H1 (cell line): ENCODE data around the gene LRRTM3. TPM values are rescaled to one million over a fixed set of nuclear protein-coding genes. Genes with fewer than 3 reads are reported as not detected.
A peak's percentile ranks its signal among the peaks of the same experiment; 100 is the strongest.

ENCODE experiments used
- CTCF ChIA-PET: fragments of 300-600 bp; sonication (Branson Sonifier 250); formaldehyde crosslinking; loops from one replicate; lab custom pipeline; 2021; ENCODE audit not compliant: partially characterized antibody; lab: Charles Lee
- POLR2A ChIA-PET: fragments of 300-600 bp; sonication (Branson Sonifier 250); formaldehyde crosslinking; loops from one replicate; lab custom pipeline; 2021; ENCODE audit warnings: inconsistent platforms; ENCODE audit not compliant: partially characterized antibody; lab: Charles Lee
- DNase-seq, 2 experiments: peaks; one replicate each; pipeline versions ENCODE4 v3.0.0 to v3.0.0-alpha.2; 2010 to 2022; ENCODE audit warnings: low spot score in 2 of 2, low read depth in 1 of 2, mixed read lengths in 1 of 2
- FAIRE-seq: peaks from 2 replicates; lab custom pipeline; 2011; peaks lifted over from hg19 to GRCh38; lab: Jason Lieb, UNC
- H2AFZ ChIP-seq: 2 replicates; pipeline ENCODE4 v1.8.1; 2012; ENCODE audit warnings: low read length, inconsistent platforms
- H2AK5ac ChIP-seq: 2 replicates; pipeline ENCODE4 v1.6.1; 2013; ENCODE audit warnings: low read depth, low read length
- H2BK120ac ChIP-seq: replicated peaks from 2 replicates; pipeline ENCODE3; 2013; ENCODE audit warnings: low read depth, low read length, inconsistent platforms
- H2BK12ac ChIP-seq: 2 replicates; pipeline ENCODE4 v1.6.1; 2013; ENCODE audit warnings: low read depth, low read length
- H2BK15ac ChIP-seq: 2 replicates; pipeline ENCODE4 v1.6.1; 2013; ENCODE audit warnings: low read length
- H2BK20ac ChIP-seq: 2 replicates; pipeline ENCODE4 v1.6.1; 2013; ENCODE audit warnings: low read length
- H2BK5ac ChIP-seq: 2 replicates; pipeline ENCODE4 v1.6.1; 2013; ENCODE audit warnings: low read depth, low read length
- H3K14ac ChIP-seq: 2 replicates; pipeline ENCODE4 v1.6.1; 2013; ENCODE audit warnings: inconsistent platforms; ENCODE audit not compliant: insufficient read length
- H3K18ac ChIP-seq: 2 replicates; pipeline ENCODE4 v1.6.1; 2013; ENCODE audit warnings: low read length; ENCODE audit errors: extremely low read depth
- H3K23ac ChIP-seq: 2 replicates; pipeline ENCODE4 v1.6.1; 2013; ENCODE audit warnings: inconsistent platforms; ENCODE audit not compliant: insufficient read length
- H3K23me2 ChIP-seq: 2 replicates; pipeline ENCODE4 v1.6.1; 2013; ENCODE audit warnings: low read depth, low read length
- H3K27ac ChIP-seq: 2 replicates; pipeline ENCODE4 v1.6.1; 2011; ENCODE audit warnings: low read depth, low read length, inconsistent platforms
- H3K27me3 ChIP-seq, 4 experiments: replicated peaks in 1 of 4; 1 replicate in 1 of 4; 2 replicates in 3 of 4; pipeline versions ENCODE4 v1.6.1 to v1.8.1; 2011 to 2013; ENCODE audit warnings: low read length in 3 of 4, mild to moderate bottlenecking in 3 of 4, inconsistent platforms in 2 of 4, mixed read lengths in 2 of 4, moderate library complexity in 1 of 4; ENCODE audit not compliant: control insufficient read depth in 3 of 4, insufficient read depth in 3 of 4; ENCODE audit errors: extremely low read depth in 1 of 4
- H3K36me3 ChIP-seq, 4 experiments: 2 replicates each; pipeline versions ENCODE4 v1.6.1 to v1.8.1; 2011 to 2013; ENCODE audit warnings: mild to moderate bottlenecking in 4 of 4, low read length in 3 of 4, moderate library complexity in 2 of 4, control low read depth in 1 of 4, inconsistent platforms in 1 of 4; ENCODE audit not compliant: insufficient read depth in 4 of 4, control insufficient read depth in 2 of 4
- H3K4ac ChIP-seq: replicated peaks from 2 replicates; pipeline ENCODE3; 2013; ENCODE audit warnings: low read length, low read depth, mixed read lengths, inconsistent platforms; ENCODE audit not compliant: insufficient read length
- H3K4me1 ChIP-seq, 4 experiments: replicated peaks in 1 of 4; 1 replicate in 1 of 4; 2 replicates in 3 of 4; pipeline versions ENCODE4 v1.6.1 to v1.8.1; 2011 to 2013; ENCODE audit warnings: low read length in 3 of 4, inconsistent platforms in 2 of 4, mixed read lengths in 1 of 4; ENCODE audit not compliant: insufficient read depth in 4 of 4, control insufficient read depth in 3 of 4
- H3K4me2 ChIP-seq, 2 experiments: 2 replicates each; pipeline versions ENCODE4 v1.6.1 to v1.8.1; 2011 to 2013; ENCODE audit warnings: low read depth in 2 of 2, low read length in 2 of 2, control low read depth in 1 of 2, inconsistent platforms in 1 of 2, mild to moderate bottlenecking in 1 of 2; ENCODE audit not compliant: insufficient read depth in 1 of 2
- H3K4me3 ChIP-seq, 4 experiments: fragments of 200-600, 300-600 bp in 1 of 4; sonication (generic), shearing (Covaris generic), sonication (Bioruptor Twin) in 1 of 4; 2 replicates each; pipeline versions ENCODE4 v1.5.1 to v1.8.1; 2011 to 2016; ENCODE audit warnings: low read length in 4 of 4, low read depth in 3 of 4, control low read depth in 2 of 4, inconsistent platforms in 2 of 4, mild to moderate bottlenecking in 2 of 4, mixed read lengths in 1 of 4, moderate library complexity in 1 of 4; ENCODE audit not compliant: insufficient read depth in 2 of 4; ENCODE audit errors: extremely low read depth in 1 of 4
- H3K56ac ChIP-seq: replicated peaks from 2 replicates; pipeline ENCODE3; 2013; ENCODE audit warnings: low read depth, mild to moderate bottlenecking, mixed read lengths, low read length, inconsistent platforms; ENCODE audit not compliant: insufficient read length
- H3K79me1 ChIP-seq: 2 replicates; pipeline ENCODE4 v1.6.1; 2013; ENCODE audit warnings: low read depth, low read length, control low read depth
- H3K79me2 ChIP-seq, 2 experiments: 2 replicates each; pipeline versions ENCODE4 v1.6.1 to v1.8.1; 2012 to 2013; ENCODE audit warnings: low read length in 2 of 2, mild to moderate bottlenecking in 2 of 2, inconsistent platforms in 1 of 2; ENCODE audit not compliant: insufficient read depth in 2 of 2, control insufficient read depth in 1 of 2
- H3K9ac ChIP-seq, 4 experiments: replicated peaks in 1 of 4; 1 replicate in 1 of 4; 2 replicates in 3 of 4; pipeline versions ENCODE4 v1.6.1 to v1.8.1; 2011 to 2013; ENCODE audit warnings: low read depth in 3 of 4, low read length in 3 of 4, control low read depth in 2 of 4, mild to moderate bottlenecking in 2 of 4, moderate library complexity in 2 of 4, inconsistent platforms in 1 of 4; ENCODE audit errors: extremely low read depth in 1 of 4
- H3K9me3 ChIP-seq, 2 experiments: 2 replicates each; pipeline versions ENCODE4 v1.6.1 to v1.8.1; 2012 to 2013; ENCODE audit warnings: mild to moderate bottlenecking in 2 of 2, moderate library complexity in 2 of 2, control low read depth in 1 of 2, inconsistent platforms in 1 of 2, low read depth in 1 of 2, low read length in 1 of 2, mixed read lengths in 1 of 2; ENCODE audit not compliant: insufficient read depth in 2 of 2
- H4K20me1 ChIP-seq, 2 experiments: replicated peaks in 1 of 2; 2 replicates each; pipeline versions ENCODE3 to v1.8.1; 2011 to 2013; ENCODE audit warnings: inconsistent platforms in 2 of 2, low read length in 2 of 2, mild to moderate bottlenecking in 1 of 2; ENCODE audit not compliant: insufficient read depth in 2 of 2, control insufficient read depth in 1 of 2
- H4K5ac ChIP-seq: 2 replicates; pipeline ENCODE4 v1.6.1; 2013; ENCODE audit warnings: low read length, low read depth, mixed read lengths, inconsistent platforms; ENCODE audit not compliant: insufficient read length
- H4K8ac ChIP-seq: 2 replicates; pipeline ENCODE4 v1.8.0; 2013; ENCODE audit warnings: mild to moderate bottlenecking, moderate library complexity, low read length, inconsistent platforms; ENCODE audit not compliant: insufficient read depth; ENCODE audit errors: extremely low read depth
- H4K91ac ChIP-seq: replicated peaks from 2 replicates; pipeline ENCODE3; 2013; ENCODE audit warnings: low read length, mixed read lengths, inconsistent platforms; ENCODE audit not compliant: insufficient read length
- ATF3 ChIP-seq: IDR thresholded peaks from 2 replicates; pipeline ENCODE4 v1.6.1; 2011; ENCODE audit warnings: low read depth, mild to moderate bottlenecking, low read length; ENCODE audit not compliant: insufficient read depth
- HDAC2 ChIP-seq, 2 experiments: fragments of 300-600 bp in 1 of 2; sonication (generic) in 1 of 2; IDR thresholded peaks; 2 replicates each; pipeline ENCODE4 v1.6.1; 2011 to 2012; ENCODE audit warnings: low read depth in 2 of 2, low read length in 2 of 2, mild to moderate bottlenecking in 2 of 2, moderate library complexity in 2 of 2, borderline replicate concordance in 1 of 2, inconsistent platforms in 1 of 2
- KDM1A ChIP-seq: fragments of 200-600, 300-600 bp; sonication (generic); IDR thresholded peaks from 2 replicates; pipeline ENCODE4 v1.7.1; 2016; ENCODE audit warnings: mild to moderate bottlenecking, low read length, borderline replicate concordance
- WGBS, 2 experiments: shearing (Covaris generic) in 1 of 2; methylation state at CpG; one replicate each; pipeline versions ENCODE4 v1.1.6 to v1.1.7; 2013 to 2015; ENCODE audit warnings: low lambda C conversion rate in 2 of 2, mixed read lengths in 2 of 2, inconsistent platforms in 1 of 2, low coverage in 1 of 2, missing lambda C conversion rate in 1 of 2; ENCODE audit not compliant: insufficient replicate concordance in 2 of 2, insufficient coverage in 1 of 2, insufficient read length in 1 of 2; ENCODE audit errors: extremely low coverage in 1 of 2, missing lambda C conversion rate in 1 of 2; 5-methylcytosine and 5-hydroxymethylcytosine counted together
- polyA plus RNA-seq, 7 experiments: library from polyadenylated mRNA; depleted of rRNA in 3 of 7; stranded (reverse) in 5 of 7; unstranded in 2 of 7; fragments of >200 nt in 5 of 7; fragments of 200-250 nt in 2 of 7; gene quantifications; 1 replicate in 5 of 7; 2 replicates in 1 of 7; 4 replicates in 1 of 7; pipeline versions ENCODE4 v1.2.1 to v1.2.3, GENCODE V29; 2011 to 2013; ENCODE audit warnings: missing spikeins in 2 of 7, mixed read lengths in 2 of 7
- total RNA-seq: library from RNA; stranded (reverse); fragmentation: NEBNext Ultra II Directional; extraction: Animal tissue kit (Norgen Biotek cat#: 25700); gene quantifications from 2 replicates; pipeline ENCODE4 v1.2.1, GENCODE V29; 2021

The LRRTM3 gene
- total and polyA plus RNA-seq, 2 of the 8 experiments (the other 6 are each of a cell fraction or from before 2014, with no cell fraction given): 0.33 to 0.48 TPM

GRCh38 chr10:66924674-66925345 lies 1.0 kb upstream of the LRRTM3 start:
- H3K18ac ChIP-seq: no peak overlapping the region
- H2BK20ac ChIP-seq: no peak overlapping the region
- peak overlapping the region; percentile 68 to 97; a peak in 3 of 4 replicates for H3K4me2 ChIP-seq
- H3K14ac ChIP-seq: no peak overlapping the region
- 56% methylated on average over 10 of the region's 10 CpGs; no CpG with 5 or more reads in 1 of the 2 experiments for WGBS, 2 experiments
- no peak overlapping the region for H2BK120ac ChIP-seq
- FAIRE-seq (peak; percentile 62), DNase-seq (no peak)
- no peaks in the 10 kb centered on the region for H3K79me1 ChIP-seq
- H4K91ac ChIP-seq: no peak overlapping the region
- no peak overlapping the region for H2BK12ac ChIP-seq
- no peaks in the 10 kb centered on the region for H3K36me3 ChIP-seq
- CTCF ChIA-PET: interaction anchor here (0.9 to 5.6 kb wide), 6 partner anchors 9 to 1130 kb away, joined by 3 to 33 read pairs (median 4); no protein-coding TSS in a partner anchor
- peak overlapping the region in 1 of 4 experiments; percentile 57; a peak in 2 of 8 replicates for H3K4me3 ChIP-seq
- H3K56ac ChIP-seq: no peak overlapping the region
- POLR2A ChIA-PET: no interaction called here
- no peak overlapping the region for H3K9ac ChIP-seq
- no peak overlapping the region for H2BK15ac ChIP-seq
- H4K8ac ChIP-seq: no peak overlapping the region
- H3K23me2 ChIP-seq: peaks cover 3% of the 10 kb centered on the region; the same call in 1 of the 2 replicates
- H3K4me1 ChIP-seq: peaks cover 2 to 16% (median 12%) of the 10 kb centered on the region in 4 experiments
- H3K4ac ChIP-seq: no peak overlapping the region
- no peak overlapping the region for H3K27ac ChIP-seq
- no peaks in the 10 kb centered on the region for H3K79me2 ChIP-seq
- peak overlapping the region; percentile 26; the same call in 1 of the 2 replicates for H2BK5ac ChIP-seq
- peaks cover 0 to 21% (median 18%) of the 10 kb centered on the region in 4 experiments; a peak in 6 of 7 replicates for H3K27me3 ChIP-seq
- no peaks in the 10 kb centered on the region for H3K9me3 ChIP-seq
- H4K5ac ChIP-seq: no peak overlapping the region
- H2AFZ ChIP-seq: no peak overlapping the region
- no peak overlapping the region for H3K23ac ChIP-seq
- no peaks in the 10 kb centered on the region for H4K20me1 ChIP-seq
- H2AK5ac ChIP-seq: no peak overlapping the region
- TF ChIP-seq KDM1A (peak; percentile 94), ATF3 (no peak), HDAC2 (IDR thresholded peaks at IDR 0.05; ENCODE audit: borderline replicate concordance in 1 of 2, low read depth in 2 of 2, low read length in 2 of 2) (peak in 1 of 2 experiments; percentile 46; a peak in 1 of 4 replicates)
